ENCODE data around the gene RCOR2. TPM values are rescaled to one million over a fixed set of nuclear protein-coding genes. Genes with fewer than 3 reads are reported as not detected.
A peak's percentile ranks its signal among the peaks of the same experiment; 100 is the strongest.

RCOR2 gene
- total and polyA plus RNA-seq, 2 of the 13 experiments (the other 11 are each of a cell fraction or from before 2014, with no cell fraction given): 8.3 to 8.5 TPM

- no TSS peak for BruUV-seq (replicated peaks)
- Histone ChIP-seq H3K79me2 (ENCODE audit: insufficient read depth, low read length) (no peaks in the 10 kb centered on the region), H3K4me3 (replicated peaks in 1 of 3; ENCODE audit: insufficient read depth in 1 of 3, low read depth in 2 of 3, low read length in 3 of 3) (peak overlapping the region; percentile 61 to 84 (median 76)), H3K9ac (ENCODE audit: insufficient read depth, low read depth, low read length) (peak overlapping the region; percentile 53), H4K20me1 (ENCODE audit: insufficient read depth, low read length) (no peaks in the 10 kb centered on the region), H3K9me3 (ENCODE audit: low read length) (no peaks in the 10 kb centered on the region), H3K27ac (ENCODE audit: extremely low read length, insufficient read depth, low read length) (peak overlapping the region; percentile 82), H2AFZ (ENCODE audit: low read length) (no peak overlapping the region), H3K27me3 (ENCODE audit: control insufficient read depth in 1 of 2, insufficient read depth in 2 of 2, low read length in 2 of 2) (peaks cover 0 to 3% of the 10 kb centered on the region in 2 experiments; a peak in 2 of 5 replicates), H3K4me1 (ENCODE audit: insufficient read depth, low read length) (peaks cover 48% of the 10 kb centered on the region), H3K36me3 (replicated peaks in 1 of 2; ENCODE audit: control insufficient read depth in 1 of 2, insufficient read depth in 2 of 2, low read length in 2 of 2) (no peaks in the 10 kb centered on the region; a peak in 1 of 5 replicates), H3K4me2 (ENCODE audit: low read depth, low read length) (peak overlapping the region; percentile 74)
- CTCF ChIA-PET (ENCODE audit: low intra/inter-chr PET ratio, low total read pairs): interaction anchor here (1.4 kb wide), 1 partner anchor 28 kb away, joined by 3 read pairs; no protein-coding TSS in a partner anchor
- in situ Hi-C loops (cut with HindIII; ENCODE audit: extremely low pct_ligation_motif_present, low pct_unique_long_range_greater_than_20kb): loop anchor here (10.0 kb wide), 1 partner anchor 153 kb away; the partner anchor contains the start of gene ZFTA
- peak; percentile 43 for DNase-seq (ENCODE audit: low spot score)
- no peak for FAIRE-seq
- POLR2A ChIA-PET: interaction anchor here (0.9 to 1.8 kb wide), 5 partner anchors 17 to 268 kb away, joined by 3 to 12 read pairs (median 4); partner anchors contain the start of gene STIP1
- peak; percentile 0; the same call in 1 of the 3 replicates for ATAC-seq
- 58% methylated on average over 14 of the region's 50 CpGs for WGBS (ENCODE audit: low lambda C conversion rate)
- intact Hi-C loops (cut with micrococcal nuclease; ENCODE audit: unreplicated experiment): loop anchor here (2.0 kb wide), 2 partner anchors 21 to 57 kb away; partner anchors contain the start of genes COX8A and NAA40
- TF ChIP-seq ZFYVE20 (CRISPR knock-in tag; IDR thresholded peaks at IDR 0.05; ENCODE audit: borderline replicate concordance, low read depth): no peak
- TF ChIP-seq ZBTB10 (CRISPR knock-in tag; IDR thresholded peaks at IDR 0.05; ENCODE audit: borderline replicate concordance): peak; percentile 82; the same call in 1 of the 2 replicates
- TF ChIP-seq ZBTB42 (CRISPR knock-in tag; IDR thresholded peaks at IDR 0.05): 0 out of 2 replicates have a peak, but pooled peaks have one; percentile 13
- peak; percentile 57; the same call in 1 of the 2 replicates for TF ChIP-seq SAP130 (CRISPR knock-in tag; IDR thresholded peaks at IDR 0.05; ENCODE audit: low read depth)
- TF ChIP-seq HNRNPL (IDR thresholded peaks at IDR 0.05; ENCODE audit: low read depth, low read length): peak; percentile 80
- TF ChIP-seq YEATS4 (CRISPR knock-in tag; IDR thresholded peaks at IDR 0.05; ENCODE audit: borderline replicate concordance): peak; percentile 29; the same call in 1 of the 2 replicates
- TF ChIP-seq ARHGAP35 (CRISPR knock-in tag; IDR thresholded peaks at IDR 0.05; ENCODE audit: borderline replicate concordance): no peak
- 0 out of 2 replicates have a peak, but pooled peaks have one; percentile 20 for TF ChIP-seq ELF3 (CRISPR knock-in tag; IDR thresholded peaks at IDR 0.05)
- 0 out of 2 replicates have a peak, but pooled peaks have one; percentile 20 for TF ChIP-seq DRAP1 (CRISPR knock-in tag; IDR thresholded peaks at IDR 0.05)
- no peak for TF ChIP-seq MBNL3 (CRISPR knock-in tag; conservative IDR thresholded peaks at IDR 0.05)
- TF ChIP-seq ZNF703 (CRISPR knock-in tag; IDR thresholded peaks at IDR 0.05; ENCODE audit: borderline replicate concordance): no peak
- peak; percentile 40; the same call in 1 of the 2 replicates for TF ChIP-seq SOX5 (CRISPR knock-in tag; IDR thresholded peaks at IDR 0.05; ENCODE audit: borderline replicate concordance)
- 0 out of 2 replicates have a peak, but pooled peaks have one; percentile 45 for TF ChIP-seq ZNF790 (CRISPR knock-in tag; IDR thresholded peaks at IDR 0.05; ENCODE audit: borderline replicate concordance)
- no peak for TF ChIP-seq ZBTB37 (CRISPR knock-in tag; IDR thresholded peaks at IDR 0.05)
- no peak for TF ChIP-seq STAT5B (CRISPR knock-in tag; IDR thresholded peaks at IDR 0.05)
- peak; percentile 35; the same call in 1 of the 2 replicates for TF ChIP-seq GABPB1 (CRISPR knock-in tag; IDR thresholded peaks at IDR 0.05)
- 0 out of 2 replicates have a peak, but pooled peaks have one; percentile 38 for TF ChIP-seq MTF2 (CRISPR knock-in tag; IDR thresholded peaks at IDR 0.05; ENCODE audit: borderline replicate concordance)
- TF ChIP-seq RBM39 (IDR thresholded peaks at IDR 0.05; ENCODE audit: low read depth, low read length, poor library complexity, severe bottlenecking): peak; percentile 79
These were observed 935 bp upstream of the RCOR2 start for GRCh38 chr11:63917692-63918506.

All from HepG2 (cell line).